Gastrocnemius medialis (tissue), 4 donors: ENCODE measurements around the gene ARID5B. TPM values are rescaled to one million over a fixed set of nuclear protein-coding genes. Genes with fewer than 3 reads are reported as not detected.
A peak's percentile ranks its signal among the peaks of the same experiment; 100 is the strongest.

Experiments
- ATAC-seq, 2 donors: fragments of 150-250 bp; one replicate each; pipeline ENCODE4 v1.9.1; 2016
- DNase-seq, 2 donors: peaks; one replicate each; pipeline ENCODE4 v3.0.0-alpha.2; 2019
- H3K27ac ChIP-seq, 4 donors: fragments of 200-600 bp; sonication (generic); 1 replicate in 1 of 4; 2 replicates in 3 of 4; pipeline ENCODE4 v1.5.1; 2016 to 2018; ENCODE audit warnings: mild to moderate bottlenecking in 2 of 4, moderate library complexity in 1 of 4
- H3K27me3 ChIP-seq, 3 donors: fragments of 200-600 bp; sonication (generic) in 2 of 3; 1 replicate in 1 of 3; 2 replicates in 2 of 3; pipeline versions ENCODE4 v1.5.1 to v1.6.0; 2016 to 2019; ENCODE audit warnings: mild to moderate bottlenecking in 1 of 3, moderate library complexity in 1 of 3
- H3K36me3 ChIP-seq, 2 donors: fragments of 200-600 bp; sonication (generic) in 1 of 2; one replicate each; pipeline ENCODE4 v1.5.1; 2017 to 2018
- H3K4me1 ChIP-seq, 2 donors: fragments of 200-600 bp; sonication (generic) in 1 of 2; one replicate each; pipeline ENCODE4 v1.5.1; 2016 to 2017; ENCODE audit warnings: mild to moderate bottlenecking in 2 of 2
- H3K4me3 ChIP-seq, 4 donors: fragments of 200-600 bp; sonication (generic) in 3 of 4; 1 replicate in 1 of 4; 2 replicates in 3 of 4; pipeline ENCODE4 v1.5.1; 2016 to 2019; ENCODE audit warnings: mild to moderate bottlenecking in 2 of 4
- H3K9me3 ChIP-seq, 3 donors: fragments of 200-600 bp; sonication (generic) in 2 of 3; 1 replicate in 1 of 3; 2 replicates in 2 of 3; pipeline ENCODE4 v1.5.1; 2016 to 2019
- POLR2A ChIP-seq, 2 donors: fragments of 450-650 bp; IDR thresholded peaks; one replicate each; pipeline ENCODE4 v1.6.1; 2017; ENCODE audit warnings: antibody characterized with exemption in 2 of 2, mild to moderate bottlenecking in 2 of 2, moderate library complexity in 2 of 2
- in situ Hi-C, 4 donors: fragments of 200-750 bp; cut with MboI; loops; one replicate each; pipeline versions ENCODE4 v1.15.0 to v1.8.0; 2017; ENCODE audit warnings: low sequenced_read_pairs in 4 of 4
- intact Hi-C: fragments of 100-400 bp; cut with DNase I; formaldehyde crosslinking; loops from one replicate; pipeline ENCODE4 v1.15.1; 2023; ENCODE audit warnings: low total_unique reads
- total RNA-seq, 4 donors: library from RNA; depleted of rRNA; stranded (reverse); fragments of >200 nt; gene quantifications; one replicate each; pipeline versions ENCODE4 v1.1.0 to v1.2.3, GENCODE V29; 2016
- TF ChIP-seq, protein P1 (sequence below), 5 experiments: fragments of 450-650 bp in 3 of 5; fragments of 200-600 bp in 2 of 5; sonication (generic) in 2 of 5; IDR thresholded peaks in 4 of 5; conservative IDR thresholded peaks in 1 of 5; 1 replicate in 4 of 5; 2 replicates in 1 of 5; pipeline ENCODE4 v1.5.1; 2016 to 2019; ENCODE audit warnings: antibody characterized with exemption in 5 of 5, mild to moderate bottlenecking in 3 of 5, moderate library complexity in 3 of 5

ARID5B gene
- total RNA-seq, 4 donors from 2014 or later: 156 to 512 (median 263) TPM

- TF ChIP-seq POLR2A (IDR thresholded peaks at IDR 0.05): peak; percentile 81 to 94
- TF ChIP-seq, protein P1, sequence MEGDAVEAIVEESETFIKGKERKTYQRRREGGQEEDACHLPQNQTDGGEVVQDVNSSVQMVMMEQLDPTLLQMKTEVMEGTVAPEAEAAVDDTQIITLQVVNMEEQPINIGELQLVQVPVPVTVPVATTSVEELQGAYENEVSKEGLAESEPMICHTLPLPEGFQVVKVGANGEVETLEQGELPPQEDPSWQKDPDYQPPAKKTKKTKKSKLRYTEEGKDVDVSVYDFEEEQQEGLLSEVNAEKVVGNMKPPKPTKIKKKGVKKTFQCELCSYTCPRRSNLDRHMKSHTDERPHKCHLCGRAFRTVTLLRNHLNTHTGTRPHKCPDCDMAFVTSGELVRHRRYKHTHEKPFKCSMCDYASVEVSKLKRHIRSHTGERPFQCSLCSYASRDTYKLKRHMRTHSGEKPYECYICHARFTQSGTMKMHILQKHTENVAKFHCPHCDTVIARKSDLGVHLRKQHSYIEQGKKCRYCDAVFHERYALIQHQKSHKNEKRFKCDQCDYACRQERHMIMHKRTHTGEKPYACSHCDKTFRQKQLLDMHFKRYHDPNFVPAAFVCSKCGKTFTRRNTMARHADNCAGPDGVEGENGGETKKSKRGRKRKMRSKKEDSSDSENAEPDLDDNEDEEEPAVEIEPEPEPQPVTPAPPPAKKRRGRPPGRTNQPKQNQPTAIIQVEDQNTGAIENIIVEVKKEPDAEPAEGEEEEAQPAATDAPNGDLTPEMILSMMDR (IDR thresholded peaks at IDR 0.05 in 4 of 5, conservative IDR thresholded peaks at IDR 0.05 in 1 of 5): no peak
- Histone ChIP-seq H3K4me3 (peak overlapping the region; percentile 70 to 79 (median 74)), H3K9me3 (no peaks in the 10 kb centered on the region), H3K36me3 (peaks cover 8 to 56% of the 10 kb centered on the region in 2 donors), H3K4me1 (peaks cover 35 to 64% of the 10 kb centered on the region in 2 donors), H3K27me3 (no peaks in the 10 kb centered on the region), H3K27ac (peak overlapping the region; percentile 95 to 99 (median 96))
- peak; percentile 80 to 87 for DNase-seq
- intact Hi-C loops (loop anchor here (10.0 kb wide), 1 partner anchor 1214 kb away; no protein-coding TSS in a partner anchor), in situ Hi-C loops (loop anchor here in 2 of 4 donors (10.0 to 25.0 kb wide), 4 partner anchors 1114 to 1664 kb away; partner anchors contain the start of gene RHOBTB1 (in 1 of the 2))
- peak; percentile 62 to 70 for ATAC-seq
Measured at GRCh38 chr10:62050893-62051433, 149.5 kb downstream of the ARID5B start.

DNA sequence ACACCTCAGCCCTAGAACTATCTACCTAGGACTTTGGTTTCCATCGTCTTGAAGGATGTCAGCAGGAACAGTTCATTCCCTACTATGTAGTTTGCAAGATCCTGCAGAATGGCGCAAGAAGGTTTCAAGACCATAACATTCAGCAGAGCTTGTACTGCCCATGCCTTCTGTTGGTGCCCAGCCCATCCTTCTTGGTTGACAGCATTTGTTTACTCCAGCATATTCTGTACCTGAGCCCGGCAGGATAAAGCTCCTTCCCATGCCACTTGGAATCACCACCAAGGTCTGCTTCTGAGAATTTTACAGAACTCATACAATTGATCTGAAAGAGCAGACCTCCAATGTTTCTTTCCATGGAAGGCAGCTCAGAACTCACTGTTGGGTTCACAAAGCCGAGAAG is 150.8 kb downstream of the ARID5B start:
- peak; percentile 66 to 72 for TF ChIP-seq POLR2A (IDR thresholded peaks at IDR 0.05)
- TF ChIP-seq, protein P1 (IDR thresholded peaks at IDR 0.05 in 4 of 5, conservative IDR thresholded peaks at IDR 0.05 in 1 of 5): no peak
- Histone ChIP-seq H3K4me3 (peak overlapping the region; percentile 70 to 79 (median 74)), H3K36me3 (peaks cover 8 to 69% of the 10 kb centered on the region in 2 donors), H3K9me3 (no peaks in the 10 kb centered on the region), H3K27ac (peak overlapping the region; percentile 95 to 99 (median 96)), H3K4me1 (peaks cover 28 to 64% of the 10 kb centered on the region in 2 donors), H3K27me3 (no peaks in the 10 kb centered on the region)
- ATAC-seq: peak; percentile 49 to 50
- in situ Hi-C loops (loop anchor here in 2 of 4 donors (10.0 to 25.0 kb wide), 4 partner anchors 1115 to 1663 kb away; partner anchors contain the start of gene RHOBTB1 (in 1 of the 2)), intact Hi-C loops (loop anchor here (1.0 to 10.0 kb wide), 2 partner anchors 12 to 1213 kb away; no protein-coding TSS in a partner anchor)
- DNase-seq: peak; percentile 86 to 89

GRCh38 chr10:62053860-62054259 is 152.4 kb downstream of the ARID5B start:
- TF ChIP-seq, protein P1 (IDR thresholded peaks at IDR 0.05 in 4 of 5, conservative IDR thresholded peaks at IDR 0.05 in 1 of 5): no peak
- no peak for TF ChIP-seq POLR2A (IDR thresholded peaks at IDR 0.05)
- Histone ChIP-seq H3K9me3 (no peaks in the 10 kb centered on the region), H3K4me3 (peak overlapping the region; percentile 46 to 79 (median 74)), H3K27ac (peak overlapping the region; percentile 95 to 99 (median 96)), H3K4me1 (peaks cover 31 to 65% of the 10 kb centered on the region in 2 donors), H3K36me3 (peaks cover 8 to 85% of the 10 kb centered on the region in 2 donors), H3K27me3 (no peaks in the 10 kb centered on the region)
- ATAC-seq (no peak), DNase-seq (no peak)
- in situ Hi-C loops (loop anchor here in 2 of 4 donors (10.0 to 25.0 kb wide), 4 partner anchors 1117 to 1661 kb away; partner anchors contain the start of gene RHOBTB1 (in 1 of the 2)), intact Hi-C loops (loop anchor here (1.0 to 10.0 kb wide), 2 partner anchors 7 to 1211 kb away; no protein-coding TSS in a partner anchor)

GRCh38 chr10:62054408-62054807 is 152.9 kb downstream of the ARID5B start:
- H3K4me1 ChIP-seq: peaks cover 36 to 70% of the 10 kb centered on the region in 2 donors
- TF ChIP-seq, protein P1 (IDR thresholded peaks at IDR 0.05 in 4 of 5, conservative IDR thresholded peaks at IDR 0.05 in 1 of 5): no peak
- TF ChIP-seq POLR2A (IDR thresholded peaks at IDR 0.05): no peak
- peak overlapping the region; percentile 46 to 79 (median 74) for H3K4me3 ChIP-seq
- peaks cover 8 to 89% of the 10 kb centered on the region in 2 donors for H3K36me3 ChIP-seq
- no peaks in the 10 kb centered on the region for H3K27me3 ChIP-seq
- DNase-seq (no peak), ATAC-seq (no peak)
- no peaks in the 10 kb centered on the region for H3K9me3 ChIP-seq
- peak overlapping the region; percentile 95 to 99 (median 96) for H3K27ac ChIP-seq
- intact Hi-C loops (loop anchor here (10.0 kb wide), 1 partner anchor 1210 kb away; no protein-coding TSS in a partner anchor), in situ Hi-C loops (loop anchor here in 2 of 4 donors (10.0 to 25.0 kb wide), 4 partner anchors 1117 to 1660 kb away; partner anchors contain the start of gene RHOBTB1 (in 1 of the 2))
